ENCODE results near the gene SMIM38.
A peak's percentile ranks its signal among the peaks of the same experiment; 100 is the strongest.

SMIM38 gene

GRCh38 chr11:69122326-69122629 lies 33.5 kb upstream of the SMIM38 start:
- no peak for DNase-seq (ENCODE audit: low read depth)
- H3K4me3 ChIP-seq (ENCODE audit: control insufficient read depth, low read depth, low read length) = no peak overlapping the region
- no peak for TF ChIP-seq CTCF (conservative IDR thresholded peaks at IDR 0.05; ENCODE audit: control insufficient read depth, insufficient read depth, low read depth, low read length)

GRCh38 chr11:69122630-69123431 lies 32.9 kb upstream of the SMIM38 start:
- peak; percentile 31 for DNase-seq (ENCODE audit: low read depth)
- H3K4me3 ChIP-seq (ENCODE audit: control insufficient read depth, low read depth, low read length) = no peak overlapping the region
- TF ChIP-seq CTCF (conservative IDR thresholded peaks at IDR 0.05; ENCODE audit: control insufficient read depth, insufficient read depth, low read depth, low read length) = no peak

- H3K4me3 ChIP-seq (ENCODE audit: control insufficient read depth, low read depth, low read length) = no peak overlapping the region
- DNase-seq (ENCODE audit: low read depth) = no peak
- no peak for TF ChIP-seq CTCF (conservative IDR thresholded peaks at IDR 0.05; ENCODE audit: control insufficient read depth, insufficient read depth, low read depth, low read length)
These were observed 31.9 kb upstream of the SMIM38 start for GRCh38 chr11:69123593-69124545.

- no peak overlapping the region for H3K4me3 ChIP-seq (ENCODE audit: control insufficient read depth, low read depth, low read length)
- no peak for DNase-seq (ENCODE audit: low read depth)
- no peak for TF ChIP-seq CTCF (conservative IDR thresholded peaks at IDR 0.05; ENCODE audit: control insufficient read depth, insufficient read depth, low read depth, low read length)
These were observed 29.9 kb upstream of the SMIM38 start for GRCh38 chr11:69125861-69126260.

- DNase-seq (ENCODE audit: low read depth) = no peak
- H3K4me3 ChIP-seq (ENCODE audit: control insufficient read depth, low read depth, low read length) = no peak overlapping the region
- TF ChIP-seq CTCF (conservative IDR thresholded peaks at IDR 0.05; ENCODE audit: control insufficient read depth, insufficient read depth, low read depth, low read length) = no peak
These were observed 29.4 kb upstream of the SMIM38 start for GRCh38 chr11:69126286-69126685.

- no peak for DNase-seq (ENCODE audit: low read depth)
- TF ChIP-seq CTCF (conservative IDR thresholded peaks at IDR 0.05; ENCODE audit: control insufficient read depth, insufficient read depth, low read depth, low read length) = no peak
- no peak overlapping the region for H3K4me3 ChIP-seq (ENCODE audit: control insufficient read depth, low read depth, low read length)
These were observed 28.5 kb upstream of the SMIM38 start for GRCh38 chr11:69127081-69127850.
